CD1c-positive myeloid dendritic cell (primary cell): Measurements from ENCODE around the gene MARCOL.

Experiments used
- DNase-seq: peaks from one replicate; pipeline ENCODE4 v3.0.0-alpha.2; 2016; ENCODE audit errors: extremely low spot score

MARCOL gene, protein sequence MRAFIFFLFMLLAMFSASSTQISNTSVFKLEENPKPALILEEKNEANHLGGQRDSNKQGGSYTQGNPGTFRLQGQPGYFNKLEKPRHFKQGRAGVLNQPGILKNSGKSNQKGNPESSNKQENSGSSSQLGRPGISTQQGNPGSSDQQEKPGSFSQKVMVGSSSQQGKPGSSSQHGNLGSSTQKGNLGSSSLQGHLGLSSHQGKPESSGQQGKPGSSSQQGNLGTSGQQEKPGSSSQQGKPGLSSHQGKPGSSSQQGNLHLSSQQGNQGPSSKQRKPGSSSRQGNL

DNA sequence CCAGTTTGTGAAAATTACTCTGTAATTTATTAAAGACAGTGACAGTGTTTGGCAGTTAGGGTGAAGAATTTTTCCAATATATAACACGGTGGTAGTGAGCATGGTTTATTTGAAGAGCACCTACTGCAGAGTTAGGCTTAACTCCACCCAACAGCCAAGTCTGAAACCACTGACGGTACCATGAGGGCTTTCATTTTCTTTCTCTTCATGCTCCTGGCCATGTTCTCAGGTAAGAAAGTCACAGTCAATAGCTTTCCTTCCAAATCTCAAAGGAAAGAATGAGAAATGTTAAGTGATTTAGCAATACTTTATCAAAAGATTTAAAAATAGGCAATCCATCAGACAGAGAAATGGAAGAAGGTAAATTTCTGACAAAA, at the start of gene MARCOL:
MARCOL (plus strand) TSS at position 108 of the 377 bp plus-strand sequence; CDS start at position 181, 73 bp downstream.
- DNase-seq, result no peak

DNA sequence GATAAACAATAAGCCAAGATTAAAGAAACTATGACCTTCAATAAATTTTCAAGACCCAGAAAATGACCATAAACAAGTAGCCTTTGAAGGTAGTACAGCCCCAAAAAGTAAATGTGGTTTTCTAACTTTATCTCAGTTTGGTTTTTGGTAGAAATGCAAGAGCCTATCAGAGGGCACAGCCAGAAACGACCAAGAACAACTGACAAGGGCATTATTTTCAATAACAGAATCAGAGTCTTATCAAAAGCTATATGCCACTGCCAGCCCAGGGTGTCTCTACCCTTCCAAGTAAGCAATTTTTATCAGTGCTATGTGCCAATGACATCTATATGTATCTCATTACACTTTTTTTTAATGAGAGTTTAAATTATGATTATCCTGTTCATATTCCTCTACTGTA, 47.3 kb upstream of the MARCOL start:
- DNase-seq, result no peak

DNA sequence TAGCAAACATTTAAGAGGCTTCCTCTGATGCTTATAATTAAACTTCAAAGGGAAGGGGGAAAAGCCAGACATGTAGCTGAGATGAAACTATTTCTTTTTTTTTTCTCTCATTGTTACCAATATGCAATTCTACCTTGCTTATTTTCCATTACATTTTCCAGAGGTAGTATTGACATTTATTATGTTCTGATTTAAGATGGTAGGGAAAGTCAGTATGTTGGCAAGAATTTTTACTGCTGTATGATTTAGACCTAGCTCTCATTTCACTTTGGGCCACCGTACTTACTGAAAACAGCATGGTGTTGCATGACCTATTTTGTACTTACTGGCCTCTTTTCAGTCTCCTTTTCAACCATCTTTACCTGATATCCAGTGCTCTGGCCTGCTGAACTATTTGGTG, 45.1 kb upstream of the MARCOL start:
- no peak for DNase-seq

DNA sequence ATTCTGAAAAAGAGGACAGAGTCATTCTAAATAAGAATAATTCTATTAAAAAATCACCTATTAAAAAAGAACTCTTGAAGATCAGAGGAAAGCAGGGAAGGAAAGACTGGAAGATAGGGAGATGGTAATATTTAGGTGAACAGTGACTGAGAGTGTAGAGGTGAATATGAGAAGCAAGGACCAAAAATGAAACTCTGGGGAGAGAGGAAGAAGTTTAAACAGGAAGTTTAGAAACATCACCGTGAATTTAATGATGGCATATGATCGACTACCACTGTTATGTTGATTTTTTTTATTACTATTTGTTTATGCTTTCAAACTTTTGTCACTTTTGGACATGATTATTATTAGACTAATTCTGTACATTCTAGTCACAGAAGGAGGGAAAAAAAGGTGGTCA, 37.2 kb upstream of the MARCOL start:
- no peak for DNase-seq

DNA sequence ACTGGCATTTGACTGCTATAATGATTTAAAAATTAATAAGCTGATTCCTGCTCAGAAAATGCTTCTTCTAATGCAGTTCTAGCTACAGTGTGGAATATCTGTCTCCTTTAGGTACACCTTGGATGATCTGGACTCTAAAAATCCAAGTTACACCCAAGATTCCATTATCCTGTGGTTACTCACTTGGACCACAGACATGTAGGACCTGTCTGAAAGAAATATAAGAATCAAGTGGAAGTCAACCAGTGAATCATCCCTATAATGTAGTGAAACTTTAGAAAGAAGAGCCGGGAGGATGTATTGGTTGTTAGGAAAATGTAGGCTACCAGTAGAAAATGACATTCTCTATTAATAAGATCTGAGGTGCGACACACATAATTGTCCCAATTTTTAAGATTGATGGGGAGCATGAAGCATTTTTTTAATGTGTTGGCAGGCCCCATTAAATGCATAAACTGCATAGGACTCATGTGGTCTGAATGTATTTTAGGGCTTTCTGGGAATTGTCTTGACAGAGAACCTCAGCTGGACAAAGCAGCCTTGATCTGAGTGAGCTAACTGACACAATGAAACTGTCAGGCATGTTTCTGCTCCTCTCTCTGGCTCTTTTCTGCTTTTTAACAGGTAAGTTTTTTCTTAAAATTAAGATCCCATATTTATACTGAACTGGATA, 35.7 kb upstream of the MARCOL start, which contains the start of gene SPINK6:
SPINK6 (plus strand) TSS at position 512 of the 673 bp plus-strand sequence; CDS start at position 567, 55 bp downstream.
- DNase-seq, result no peak

DNA sequence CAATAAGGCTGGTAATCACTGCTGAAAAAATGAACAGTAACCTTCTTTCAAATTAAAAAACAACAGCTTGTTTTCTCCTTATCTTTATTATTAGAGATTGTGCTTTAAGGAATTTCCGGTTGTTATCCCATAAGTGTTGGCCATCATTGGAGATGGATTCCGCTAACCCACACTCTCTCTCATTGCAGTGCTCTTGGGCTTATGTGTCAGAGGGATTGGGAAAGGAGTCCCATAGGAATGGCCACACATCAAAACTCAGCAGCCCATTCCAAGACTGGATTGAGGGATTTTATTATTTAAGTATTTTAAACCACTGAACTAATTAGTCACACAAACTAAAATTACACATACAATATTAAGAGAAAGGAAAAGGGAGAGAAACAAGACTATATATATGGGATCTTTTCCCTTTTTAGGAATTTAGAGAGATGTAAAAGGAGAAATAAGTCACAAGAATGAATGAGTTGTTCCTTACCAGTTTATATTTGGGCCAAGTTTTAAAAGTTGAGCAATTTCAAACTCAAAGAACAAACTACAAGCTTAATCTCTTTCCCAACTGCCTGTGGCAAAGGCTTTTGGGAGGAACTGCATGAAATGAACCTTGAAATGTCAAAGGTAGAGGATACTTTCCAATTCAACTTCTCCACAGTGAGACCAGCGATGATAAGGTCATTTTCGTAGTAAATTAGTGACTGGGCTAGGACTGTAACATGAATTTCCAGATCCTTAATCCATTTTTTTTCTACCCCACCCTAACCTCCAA, 33.1 kb upstream of the MARCOL start:
- DNase-seq, result peak; percentile 52

DNA sequence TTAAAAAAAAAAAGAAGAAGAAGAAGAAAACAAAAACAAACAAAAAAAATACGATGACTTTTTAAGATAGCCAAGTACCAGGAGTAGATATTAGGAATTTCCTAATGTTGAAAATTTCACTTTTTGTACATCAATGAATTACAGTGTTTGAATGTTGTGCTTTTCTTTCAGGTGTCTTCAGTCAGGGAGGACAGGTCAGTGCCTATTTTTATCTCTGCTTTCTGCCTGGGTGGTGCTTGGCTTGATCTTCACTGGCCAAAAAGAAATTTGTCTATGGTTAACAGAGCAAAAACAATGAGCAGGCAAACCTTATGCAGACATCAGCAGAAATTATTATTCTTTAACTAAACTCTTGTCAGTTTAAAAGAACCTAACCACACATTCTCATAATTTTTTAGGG, 32.5 kb upstream of the MARCOL start:
- no peak for DNase-seq

DNA sequence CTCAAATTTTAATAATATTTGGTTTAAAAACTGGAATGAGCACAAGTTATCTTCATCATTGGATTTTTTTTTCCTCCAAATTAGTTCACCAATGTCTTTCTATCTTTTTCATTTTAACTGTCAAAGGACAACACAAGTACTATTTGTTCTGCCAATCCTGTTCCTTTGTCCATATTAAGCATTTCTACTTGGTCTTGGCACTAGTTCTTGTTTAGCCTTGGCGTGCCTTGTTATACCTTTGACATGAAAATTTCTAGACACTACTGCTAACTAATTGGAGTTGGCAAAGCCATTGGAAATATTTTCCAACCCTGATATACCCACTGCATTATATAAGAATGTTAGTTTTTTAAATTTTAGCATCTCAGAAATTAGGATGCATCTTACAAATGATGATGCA, 31.7 kb upstream of the MARCOL start:
- DNase-seq, result no peak

DNA sequence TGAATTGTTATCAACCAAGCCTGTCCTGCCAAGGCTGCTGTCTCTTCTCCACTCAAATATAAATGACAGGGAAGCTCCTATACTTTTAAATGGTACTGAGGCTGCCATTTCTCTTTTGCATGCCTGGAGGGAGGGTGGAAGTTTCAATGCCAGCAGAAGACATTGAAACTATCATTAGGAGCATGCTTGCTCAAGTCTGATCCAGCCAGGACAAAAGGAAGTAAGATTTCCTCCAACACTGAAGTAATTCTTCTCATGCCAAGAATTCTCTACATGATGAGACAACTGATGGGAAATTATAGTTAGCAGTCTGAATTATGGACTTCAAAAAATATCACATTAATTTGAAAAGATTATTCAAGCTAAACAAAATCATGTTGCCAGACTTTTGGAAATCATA, 30.1 kb upstream of the MARCOL start:
- no peak for DNase-seq

DNA sequence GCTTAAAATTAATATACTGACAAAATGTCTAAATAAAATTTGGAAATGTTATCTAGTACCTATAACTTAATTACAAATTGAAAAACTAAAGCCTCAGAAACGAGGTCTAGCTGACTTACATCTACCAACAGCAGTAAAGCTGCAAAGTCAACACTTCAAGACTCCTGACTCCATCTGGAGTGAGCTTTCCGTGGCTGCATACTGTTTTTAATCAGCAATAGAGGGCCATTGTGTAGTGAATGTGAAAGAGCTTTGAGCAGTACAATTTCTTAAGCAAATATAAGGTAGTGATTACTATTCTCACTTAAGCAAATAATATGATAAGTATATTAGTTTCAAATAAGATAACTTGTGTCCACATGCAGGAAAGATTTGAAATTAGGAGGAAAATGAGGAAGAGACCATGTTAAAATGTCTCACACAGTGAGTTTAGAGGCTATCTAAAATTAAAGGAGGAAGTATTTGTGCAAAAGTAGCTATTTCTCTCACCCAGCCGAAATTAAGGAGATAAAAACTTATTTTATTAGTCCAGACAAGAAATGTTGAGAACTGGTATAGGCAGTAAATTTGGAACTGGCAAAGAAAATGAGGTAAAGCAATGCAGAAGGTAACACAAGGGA, 29.1 kb upstream of the MARCOL start:
- peak; percentile 20 for DNase-seq

DNA sequence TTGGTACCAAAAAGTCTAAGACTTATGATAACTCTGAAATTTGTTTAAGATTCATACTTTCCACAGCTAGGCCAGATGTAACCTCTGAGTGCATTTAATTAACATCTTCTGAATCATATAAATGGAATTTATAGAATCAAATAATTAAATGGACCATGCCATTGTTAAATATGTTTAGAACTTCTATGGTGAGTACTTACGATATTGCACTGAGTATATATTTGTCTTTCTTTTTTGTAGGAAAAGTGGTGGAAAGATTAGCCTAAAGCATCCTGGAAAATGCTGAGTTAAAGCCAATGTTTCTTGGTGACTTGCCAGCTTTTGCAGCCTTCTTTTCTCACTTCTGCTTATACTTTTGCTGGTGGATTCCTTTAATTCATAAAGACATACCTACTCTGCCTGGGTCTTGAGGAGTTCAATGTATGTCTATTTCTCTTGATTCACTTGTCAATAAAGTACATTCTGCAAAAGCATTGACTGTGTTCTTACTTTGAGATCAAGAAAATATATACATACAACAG, 23.6 kb upstream of the MARCOL start:
- peak; percentile 11 for DNase-seq

DNA sequence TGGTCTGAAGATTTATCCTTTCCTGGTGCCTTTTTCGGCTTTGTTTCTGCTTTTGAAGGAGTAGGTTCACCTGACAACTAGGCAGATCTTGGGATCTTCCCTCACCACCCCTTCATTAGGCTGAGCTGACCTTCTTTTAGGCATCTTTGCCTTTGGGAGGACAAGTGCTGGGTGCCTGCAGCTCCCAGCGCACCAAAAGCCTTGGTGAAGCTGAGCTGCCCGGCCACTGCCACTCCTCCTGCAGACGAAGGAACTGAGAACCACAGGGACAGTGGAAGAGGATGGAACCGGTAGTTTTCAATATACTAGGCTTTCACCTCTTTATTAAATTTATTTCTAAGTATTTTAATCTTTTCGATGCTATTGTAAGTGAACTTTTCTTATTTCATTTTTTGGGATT, 16.8 kb upstream of the MARCOL start:
- no peak for DNase-seq

DNA sequence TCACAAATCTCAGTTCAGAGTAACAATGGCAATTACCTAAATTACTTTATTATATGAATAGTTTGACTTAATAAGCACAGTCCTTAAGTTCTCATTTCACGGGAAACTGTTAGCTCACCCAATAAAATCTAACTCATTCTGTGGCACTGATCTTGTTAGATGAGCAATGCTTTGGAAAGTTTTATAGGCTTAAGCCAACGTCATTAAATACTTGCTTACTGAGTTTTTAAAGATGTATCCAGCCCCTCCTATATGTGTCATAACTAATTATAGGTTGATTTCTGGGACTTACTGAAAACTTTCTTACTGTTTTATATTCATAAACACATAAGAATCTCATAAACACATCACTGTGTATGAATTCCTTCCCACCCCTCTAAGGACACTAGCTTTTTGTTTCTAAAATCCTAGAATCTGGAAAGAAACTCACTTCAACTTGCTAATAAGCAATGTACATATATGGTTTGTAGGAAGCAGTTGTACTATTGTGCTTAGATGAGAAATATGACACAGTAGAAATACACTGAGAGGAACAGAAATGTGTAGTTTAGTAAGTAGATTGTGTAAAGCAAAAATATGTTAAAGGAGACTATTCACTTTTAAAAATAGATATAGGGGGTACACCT, 14.1 kb upstream of the MARCOL start:
- DNase-seq, result no peak

DNA sequence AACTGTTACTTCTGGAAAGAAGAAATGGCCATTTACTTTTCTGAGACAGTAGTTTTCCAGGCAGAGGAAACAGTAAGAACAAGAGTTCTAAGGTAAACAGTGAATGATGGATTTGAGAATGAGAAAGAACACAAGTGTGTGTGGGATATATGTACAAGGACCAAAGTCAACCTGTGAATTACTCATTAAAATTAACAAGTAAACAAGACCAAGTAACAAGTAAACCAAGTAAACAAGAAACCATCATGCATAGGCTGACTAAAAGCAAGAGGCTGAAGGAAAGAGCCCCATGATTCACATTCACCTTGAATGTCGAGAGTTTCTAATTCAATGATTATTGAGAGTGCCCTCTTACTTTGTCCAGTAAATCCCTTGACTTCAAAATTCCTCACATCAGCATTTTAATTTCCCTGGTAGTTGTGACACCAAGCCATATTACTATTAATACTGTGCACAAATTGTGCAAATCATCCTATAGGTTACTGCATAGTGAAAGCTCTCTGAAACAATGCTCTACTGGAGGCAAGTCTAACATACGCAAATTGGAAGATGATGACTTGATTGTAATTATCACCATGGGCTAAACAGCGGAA, 9.8 kb upstream of the MARCOL start:
- DNase-seq, result no peak

DNA sequence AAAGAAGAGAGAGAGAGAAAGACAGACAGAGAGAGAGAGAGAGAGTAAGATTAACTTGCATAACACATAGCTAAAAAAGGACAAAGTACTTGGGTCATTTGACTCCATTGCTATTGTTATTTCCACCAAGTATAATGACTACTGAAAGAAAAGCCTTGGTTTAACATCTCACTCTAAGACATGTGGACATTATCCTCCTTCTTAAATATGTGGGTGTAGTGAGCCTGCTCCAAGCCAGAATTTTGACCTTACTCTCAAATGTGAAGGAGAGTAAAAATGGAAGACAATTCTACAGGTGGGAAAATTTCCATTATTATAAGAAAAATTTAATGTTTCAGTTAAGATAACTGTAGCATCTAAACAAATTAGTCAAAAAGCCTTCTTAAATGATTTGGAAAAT, 8.5 kb upstream of the MARCOL start:
- no peak for DNase-seq

DNA sequence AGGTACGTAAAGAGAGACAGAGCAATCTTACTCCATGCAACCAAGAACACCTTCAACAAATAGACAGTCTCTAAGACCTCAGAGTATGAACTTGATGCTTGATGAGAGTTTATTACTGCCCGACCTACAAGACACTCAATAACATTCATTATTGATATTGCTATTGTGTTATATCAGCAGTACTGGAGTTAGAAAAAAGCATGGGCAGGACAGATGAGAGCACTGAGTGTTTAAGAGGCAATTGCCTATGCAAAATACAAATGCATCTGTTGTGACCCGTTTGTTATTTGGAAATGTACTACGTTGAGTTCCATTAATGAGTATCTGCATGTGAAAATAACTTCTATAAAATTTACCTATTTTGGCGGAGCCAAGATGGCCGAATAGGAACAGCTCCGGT, 8.1 kb upstream of the MARCOL start:
- DNase-seq, result no peak

DNA sequence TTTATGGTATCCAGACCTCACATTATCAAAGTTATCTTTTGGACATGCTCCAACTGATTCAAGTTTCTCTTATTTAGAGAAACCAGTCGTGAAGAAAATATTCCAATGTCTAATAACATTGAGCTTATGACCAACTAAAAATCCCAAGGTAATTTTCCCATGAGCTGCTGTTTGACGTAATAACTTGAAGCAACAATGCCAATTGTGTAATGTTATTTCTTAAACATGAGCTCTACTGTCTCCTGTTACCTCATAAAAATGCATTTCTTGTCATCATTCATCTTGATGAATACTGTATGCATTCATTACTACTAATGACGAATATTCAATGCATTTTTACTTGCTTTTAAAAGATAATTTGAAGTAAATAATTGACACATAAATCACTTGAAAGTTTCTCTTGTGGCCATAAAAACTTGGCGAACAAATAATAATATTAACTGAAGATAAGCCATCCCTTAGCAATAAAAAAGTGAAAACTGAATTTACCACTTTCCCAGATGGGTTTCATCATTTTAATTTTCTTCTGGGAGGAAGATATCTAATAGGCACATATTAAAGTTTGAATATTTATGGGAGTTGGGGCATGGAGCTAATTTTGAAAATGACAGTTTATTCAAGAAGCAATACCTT, 424 bp upstream of the MARCOL start:
- DNase-seq, result no peak

DNA sequence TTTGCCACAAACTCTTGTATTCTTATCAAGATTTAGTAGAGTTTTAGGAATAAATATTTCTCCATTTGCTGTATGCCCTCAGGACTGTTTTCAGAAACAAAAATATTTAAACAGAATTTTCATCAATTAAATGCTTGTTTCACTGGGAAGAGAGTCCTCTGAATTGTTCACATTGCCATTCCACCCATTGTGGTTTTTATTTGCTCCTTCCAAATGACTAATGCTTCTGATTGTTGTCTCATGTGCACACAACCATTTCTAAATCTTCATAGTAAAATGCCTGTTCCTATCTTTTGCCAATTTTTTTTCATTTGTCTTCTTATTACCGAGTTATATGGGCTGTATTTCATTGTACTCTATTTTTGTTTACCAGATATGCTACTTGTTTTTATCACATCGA, 10.6 kb downstream of the MARCOL start:
- DNase-seq, result no peak

DNA sequence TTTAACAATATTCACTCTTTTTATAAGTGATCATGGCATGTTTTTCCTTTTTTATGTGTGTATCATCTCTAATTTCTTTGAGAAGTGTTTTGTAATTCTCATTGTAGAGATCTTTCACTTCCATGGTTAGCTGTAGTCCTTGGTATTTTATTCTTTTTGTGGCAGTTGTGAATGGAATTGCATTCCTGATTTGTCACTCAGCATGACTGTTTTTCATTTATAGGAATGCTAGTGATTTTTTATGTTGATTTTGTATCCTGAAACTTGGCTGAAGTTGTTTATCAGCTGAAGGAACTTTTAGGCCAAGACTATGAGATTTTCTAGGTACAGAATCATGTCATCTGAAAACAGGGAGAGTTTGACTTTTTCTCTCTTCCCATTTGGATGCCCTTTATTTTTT, 17.1 kb downstream of the MARCOL start:
- DNase-seq, result no peak

DNA sequence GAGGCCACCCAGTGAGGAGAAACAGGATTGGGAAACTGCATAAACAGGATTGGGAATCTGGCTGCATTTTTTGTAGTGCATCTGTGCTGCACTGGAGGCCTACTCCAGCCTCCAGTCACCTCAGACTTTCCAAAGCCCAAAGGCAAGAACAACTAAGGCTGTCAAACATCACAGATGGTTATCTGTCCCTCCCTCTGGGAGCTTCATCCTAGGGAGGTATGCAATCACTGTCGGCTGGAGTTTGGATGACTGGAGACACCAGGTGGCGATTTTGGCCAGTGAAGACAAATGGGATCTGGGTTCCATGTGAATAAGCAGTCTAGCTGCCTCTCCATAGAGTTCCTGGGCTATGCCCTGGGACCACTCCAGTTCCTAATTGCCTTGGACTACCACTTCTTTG, 21.0 kb downstream of the MARCOL start:
- DNase-seq, result no peak

DNA sequence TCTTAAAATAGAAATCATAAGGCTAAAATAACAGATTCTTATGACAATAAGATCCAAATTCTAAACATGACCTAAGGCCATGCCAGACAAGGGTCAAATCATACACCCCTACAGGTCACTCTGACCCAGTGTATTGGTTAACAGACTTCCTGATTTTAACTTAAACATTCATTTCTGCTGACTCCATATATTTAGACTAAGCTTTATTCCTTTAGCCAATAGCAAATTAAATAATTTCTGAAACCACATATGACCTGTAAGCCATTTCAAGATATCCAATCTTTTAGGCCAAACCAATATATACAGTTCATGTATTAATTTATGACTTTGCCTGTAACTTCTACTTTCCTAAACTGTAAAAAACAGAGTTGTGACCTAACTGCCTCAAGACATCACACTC, 22.9 kb downstream of the MARCOL start:
- no peak for DNase-seq
